Measurements from ENCODE around the gene C2orf49. TPM values are rescaled to one million over a fixed set of nuclear protein-coding genes. Genes with fewer than 3 reads are reported as not detected.

C2orf49 gene
- total RNA-seq: 13.0 TPM

DNA sequence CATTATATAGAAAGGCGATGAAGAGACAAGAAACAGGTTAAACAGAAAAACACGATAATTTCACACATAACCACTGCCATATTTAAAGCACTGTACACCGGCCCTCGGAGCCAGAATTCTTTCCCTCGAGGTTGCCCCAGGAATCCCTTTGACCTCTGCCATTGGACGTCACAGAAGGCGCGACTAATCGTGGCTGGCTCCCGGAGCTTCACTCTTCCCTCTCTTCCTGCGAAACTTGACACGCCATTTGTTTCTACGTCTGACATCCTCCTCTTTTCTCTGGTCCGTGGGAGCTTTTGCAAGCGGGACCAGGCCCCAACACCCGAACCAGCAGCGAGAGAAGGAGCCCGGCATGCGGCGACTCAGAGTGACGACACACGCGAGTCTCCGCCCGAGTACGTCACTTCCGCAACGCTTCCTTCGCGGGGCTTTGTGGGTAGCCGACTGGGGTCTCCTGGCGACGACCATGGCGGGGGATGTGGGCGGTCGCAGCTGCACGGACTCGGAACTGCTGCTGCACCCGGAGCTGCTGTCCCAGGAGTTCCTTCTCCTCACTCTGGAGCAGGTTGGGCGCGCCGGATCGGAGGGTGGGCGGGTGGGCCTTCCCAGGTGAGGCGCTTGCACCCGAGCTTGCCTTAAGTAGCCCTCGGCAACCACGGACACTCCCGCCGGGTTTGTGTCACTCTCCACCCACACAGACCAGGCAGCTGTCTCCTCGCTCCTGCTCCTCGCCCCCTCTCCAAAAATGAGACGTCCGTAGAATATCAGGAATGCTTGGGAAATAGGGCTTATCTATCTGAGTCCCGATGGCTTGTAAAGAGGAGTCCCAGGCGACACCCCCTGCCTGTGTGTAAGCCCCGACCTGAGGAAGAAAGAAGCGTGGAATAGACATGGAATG lies at the start of gene C2orf49:
C2orf49 (plus strand) TSS at position 419 of the 898 bp plus-strand sequence; CDS start at position 467, 48 bp downstream.
- no peaks in the 10 kb centered on the region for H3K27me3 ChIP-seq (ENCODE audit: control insufficient read depth in 3 of 3, insufficient read depth in 3 of 3, low read length in 3 of 3)
- H3K9ac ChIP-seq (ENCODE audit: low read depth in 1 of 3, low read length in 3 of 3): peak within 1 kb of the TSS; percentile 93 to 98 (median 98)
- no peaks in the 10 kb centered on the region for H3K9me3 ChIP-seq (ENCODE audit: control insufficient read depth in 3 of 3, low read length in 3 of 3)
- peaks cover 11 to 19% (median 16%) of the 10 kb centered on the region in 3 donors for H3K4me1 ChIP-seq (ENCODE audit: control insufficient read depth in 3 of 3, insufficient read depth in 3 of 3, low read length in 3 of 3)
- H3K36me3 ChIP-seq (ENCODE audit: control insufficient read depth in 3 of 3, insufficient read depth in 3 of 3, low read length in 3 of 3): peaks cover 8 to 21% (median 17%) of the 10 kb centered on the region in 3 donors
- H3K4me3 ChIP-seq (ENCODE audit: low read length in 3 of 3): peak within 1 kb of the TSS; percentile 92 to 97 (median 92)
- peak within 1 kb of the TSS; percentile 97 for H3K27ac ChIP-seq (ENCODE audit: low read depth, low read length)

DNA sequence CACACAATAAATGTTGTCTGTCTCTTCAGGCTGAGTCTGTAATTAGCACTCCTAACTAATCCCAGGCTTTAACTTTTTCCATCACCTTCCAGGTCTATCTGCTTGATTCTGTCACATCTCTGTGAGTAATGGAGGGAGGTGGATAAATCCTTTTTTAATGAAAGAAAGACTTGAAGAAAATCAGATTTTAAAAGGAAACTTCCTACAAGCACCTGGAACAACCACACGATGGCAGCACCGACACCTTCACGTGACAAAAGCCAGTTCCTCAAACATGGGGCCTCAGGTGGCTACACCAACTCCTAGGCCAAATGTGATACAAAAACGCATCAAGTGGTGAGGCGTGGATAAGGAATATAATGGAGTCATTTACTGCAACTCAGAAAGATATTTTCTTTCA lies 49.6 kb upstream of the C2orf49 start:
- no peaks in the 10 kb centered on the region for H3K9me3 ChIP-seq (ENCODE audit: control insufficient read depth in 3 of 3, low read length in 3 of 3)
- H3K36me3 ChIP-seq (ENCODE audit: control insufficient read depth in 3 of 3, insufficient read depth in 3 of 3, low read length in 3 of 3): peaks cover 14 to 36% (median 34%) of the 10 kb centered on the region in 3 donors

GRCh38 chr2:105288133-105288532 lies 49.2 kb upstream of the C2orf49 start:
- no peaks in the 10 kb centered on the region for H3K9me3 ChIP-seq (ENCODE audit: control insufficient read depth in 3 of 3, low read length in 3 of 3)
- H3K4me3 ChIP-seq (ENCODE audit: low read length in 3 of 3): no peak overlapping the region
- H3K4me1 ChIP-seq (ENCODE audit: control insufficient read depth in 3 of 3, insufficient read depth in 3 of 3, low read length in 3 of 3): no peaks in the 10 kb centered on the region
- H3K9ac ChIP-seq (ENCODE audit: low read depth in 1 of 3, low read length in 3 of 3): no peak overlapping the region
- no peaks in the 10 kb centered on the region for H3K27me3 ChIP-seq (ENCODE audit: control insufficient read depth in 3 of 3, insufficient read depth in 3 of 3, low read length in 3 of 3)
- H3K36me3 ChIP-seq (ENCODE audit: control insufficient read depth in 3 of 3, insufficient read depth in 3 of 3, low read length in 3 of 3): peaks cover 14 to 33% (median 33%) of the 10 kb centered on the region in 3 donors
- no peak overlapping the region for H3K27ac ChIP-seq (ENCODE audit: low read depth, low read length)

More for the DNA sequence above, 49.6 kb upstream of the C2orf49 start:
- no peaks in the 10 kb centered on the region for H3K4me1 ChIP-seq (ENCODE audit: control insufficient read depth in 3 of 3, insufficient read depth in 3 of 3, low read length in 3 of 3)
- H3K9ac ChIP-seq (ENCODE audit: low read depth in 1 of 3, low read length in 3 of 3): no peak overlapping the region
- H3K4me3 ChIP-seq (ENCODE audit: low read length in 3 of 3): no peak overlapping the region
- H3K27me3 ChIP-seq (ENCODE audit: control insufficient read depth in 3 of 3, insufficient read depth in 3 of 3, low read length in 3 of 3): no peaks in the 10 kb centered on the region
- no peak overlapping the region for H3K27ac ChIP-seq (ENCODE audit: low read depth, low read length)

DNA sequence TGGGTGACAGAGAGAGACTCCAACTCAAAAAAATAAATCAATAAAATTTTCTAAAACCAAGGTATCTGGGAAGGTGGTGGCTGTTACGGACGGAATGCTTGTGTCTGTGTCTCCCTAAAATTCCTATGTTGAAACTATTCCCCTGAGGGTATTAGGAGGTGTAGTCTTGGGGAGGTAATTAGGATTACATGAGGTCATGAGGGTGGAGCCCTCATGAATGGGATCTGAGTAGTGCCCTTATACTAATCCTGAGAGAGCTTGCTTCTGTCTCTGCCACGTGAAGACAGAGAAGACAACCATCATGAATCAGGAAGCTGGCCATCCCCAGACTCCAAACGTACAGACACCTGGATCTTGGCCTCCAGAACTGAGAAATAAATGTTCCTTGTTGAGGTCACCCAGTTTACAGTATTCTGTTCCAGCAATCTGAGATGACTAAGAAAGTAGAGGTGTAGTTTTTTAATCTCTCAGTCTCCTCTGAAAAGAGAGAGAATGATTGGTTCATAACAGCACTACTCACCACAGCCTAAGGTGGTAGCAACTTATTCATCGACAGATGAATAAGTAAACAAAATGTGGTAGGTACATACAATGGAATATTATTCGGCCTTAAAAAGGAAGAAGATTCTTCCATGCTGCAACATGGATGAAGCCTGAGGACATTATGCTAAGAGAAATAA lies 46.2 kb upstream of the C2orf49 start:
- H3K4me1 ChIP-seq (ENCODE audit: control insufficient read depth in 3 of 3, insufficient read depth in 3 of 3, low read length in 3 of 3): no peaks in the 10 kb centered on the region
- H3K4me3 ChIP-seq (ENCODE audit: low read length in 3 of 3): no peak overlapping the region
- H3K36me3 ChIP-seq (ENCODE audit: control insufficient read depth in 3 of 3, insufficient read depth in 3 of 3, low read length in 3 of 3): peaks cover 3 to 28% (median 24%) of the 10 kb centered on the region in 3 donors
- H3K9ac ChIP-seq (ENCODE audit: low read depth in 1 of 3, low read length in 3 of 3): no peak overlapping the region
- no peak overlapping the region for H3K27ac ChIP-seq (ENCODE audit: low read depth, low read length)
- H3K27me3 ChIP-seq (ENCODE audit: control insufficient read depth in 3 of 3, insufficient read depth in 3 of 3, low read length in 3 of 3): no peaks in the 10 kb centered on the region
- no peaks in the 10 kb centered on the region for H3K9me3 ChIP-seq (ENCODE audit: control insufficient read depth in 3 of 3, low read length in 3 of 3)

GRCh38 chr2:105291981-105292380 lies 45.4 kb upstream of the C2orf49 start:
- H3K27ac ChIP-seq (ENCODE audit: low read depth, low read length): no peak overlapping the region

DNA sequence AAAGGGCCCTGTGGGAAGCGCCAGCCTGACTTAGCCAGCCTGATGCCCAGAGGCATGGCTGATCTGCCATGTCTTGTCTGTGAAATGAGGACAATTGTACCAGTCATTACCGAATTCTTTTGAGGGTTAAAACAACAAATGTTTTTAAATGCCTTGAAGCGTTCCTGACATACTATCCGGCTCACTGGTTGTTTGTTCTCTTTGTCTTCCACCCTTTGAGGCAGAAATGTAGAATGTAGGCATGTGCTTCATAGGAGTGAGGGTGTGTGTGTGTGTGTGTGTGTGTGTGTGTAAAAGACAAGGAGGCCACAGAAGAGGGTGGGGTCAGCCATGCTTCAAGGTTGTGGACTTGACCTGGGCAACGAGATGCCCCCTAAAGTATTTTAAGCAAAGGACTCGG lies 43.3 kb upstream of the C2orf49 start:
- Histone ChIP-seq H3K4me3 (ENCODE audit: low read length in 3 of 3) (no peak overlapping the region), H3K36me3 (ENCODE audit: control insufficient read depth in 3 of 3, insufficient read depth in 3 of 3, low read length in 3 of 3) (peaks cover 14 to 43% (median 42%) of the 10 kb centered on the region in 3 donors), H3K27ac (ENCODE audit: low read depth, low read length) (no peak overlapping the region), H3K27me3 (ENCODE audit: control insufficient read depth in 3 of 3, insufficient read depth in 3 of 3, low read length in 3 of 3) (no peaks in the 10 kb centered on the region), H3K4me1 (ENCODE audit: control insufficient read depth in 3 of 3, insufficient read depth in 3 of 3, low read length in 3 of 3) (no peaks in the 10 kb centered on the region), H3K9ac (ENCODE audit: low read depth in 1 of 3, low read length in 3 of 3) (no peak overlapping the region), H3K9me3 (ENCODE audit: control insufficient read depth in 3 of 3, low read length in 3 of 3) (no peaks in the 10 kb centered on the region)

More at GRCh38 chr2:105291981-105292380, 45.4 kb upstream of the C2orf49 start:
- Histone ChIP-seq H3K4me3 (ENCODE audit: low read length in 3 of 3) (no peak overlapping the region), H3K9me3 (ENCODE audit: control insufficient read depth in 3 of 3, low read length in 3 of 3) (no peaks in the 10 kb centered on the region), H3K4me1 (ENCODE audit: control insufficient read depth in 3 of 3, insufficient read depth in 3 of 3, low read length in 3 of 3) (no peaks in the 10 kb centered on the region), H3K27me3 (ENCODE audit: control insufficient read depth in 3 of 3, insufficient read depth in 3 of 3, low read length in 3 of 3) (no peaks in the 10 kb centered on the region), H3K36me3 (ENCODE audit: control insufficient read depth in 3 of 3, insufficient read depth in 3 of 3, low read length in 3 of 3) (peaks cover 4 to 31% (median 28%) of the 10 kb centered on the region in 3 donors), H3K9ac (ENCODE audit: low read depth in 1 of 3, low read length in 3 of 3) (no peak overlapping the region)

- H3K27ac ChIP-seq (ENCODE audit: low read depth, low read length): no peak overlapping the region
- H3K9ac ChIP-seq (ENCODE audit: low read depth in 1 of 3, low read length in 3 of 3): no peak overlapping the region
- no peaks in the 10 kb centered on the region for H3K9me3 ChIP-seq (ENCODE audit: control insufficient read depth in 3 of 3, low read length in 3 of 3)
- no peaks in the 10 kb centered on the region for H3K27me3 ChIP-seq (ENCODE audit: control insufficient read depth in 3 of 3, insufficient read depth in 3 of 3, low read length in 3 of 3)
- H3K36me3 ChIP-seq (ENCODE audit: control insufficient read depth in 3 of 3, insufficient read depth in 3 of 3, low read length in 3 of 3): peaks cover 14 to 43% (median 42%) of the 10 kb centered on the region in 3 donors
- H3K4me3 ChIP-seq (ENCODE audit: low read length in 3 of 3): no peak overlapping the region
- no peaks in the 10 kb centered on the region for H3K4me1 ChIP-seq (ENCODE audit: control insufficient read depth in 3 of 3, insufficient read depth in 3 of 3, low read length in 3 of 3)
These were observed 42.4 kb upstream of the C2orf49 start for GRCh38 chr2:105294844-105295481.

DNA sequence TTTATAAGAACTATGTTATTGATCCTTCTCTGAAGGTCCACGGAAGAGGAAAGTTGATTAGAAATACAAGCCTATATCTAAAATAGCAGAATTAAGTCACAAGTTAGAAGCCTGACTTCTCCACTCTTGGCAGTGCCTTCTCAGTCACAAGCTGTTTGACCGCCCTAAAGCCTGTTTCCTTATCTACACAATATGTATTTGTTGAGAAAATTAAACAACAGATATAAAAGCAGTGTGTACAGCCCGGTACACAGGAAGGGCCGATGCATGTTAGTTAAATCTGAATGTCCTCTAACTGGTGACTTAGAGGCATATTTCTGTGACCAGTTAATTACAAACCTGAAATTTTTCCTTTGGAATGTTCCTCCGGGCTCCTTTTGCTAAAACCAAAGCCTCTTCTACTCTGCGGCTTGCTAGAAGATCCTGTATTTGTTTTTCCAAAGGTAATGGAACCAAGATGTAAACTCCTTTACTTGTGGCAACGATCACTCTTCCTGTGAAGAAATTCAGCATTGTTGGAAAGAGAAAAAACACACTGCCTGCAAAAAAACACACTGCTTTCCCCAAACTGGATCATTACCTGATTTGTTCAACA lies 41.2 kb upstream of the C2orf49 start:
- no peaks in the 10 kb centered on the region for H3K4me1 ChIP-seq (ENCODE audit: control insufficient read depth in 3 of 3, insufficient read depth in 3 of 3, low read length in 3 of 3)
- H3K27me3 ChIP-seq (ENCODE audit: control insufficient read depth in 3 of 3, insufficient read depth in 3 of 3, low read length in 3 of 3): no peaks in the 10 kb centered on the region
- H3K4me3 ChIP-seq (ENCODE audit: low read length in 3 of 3): no peak overlapping the region
- no peak overlapping the region for H3K9ac ChIP-seq (ENCODE audit: low read depth in 1 of 3, low read length in 3 of 3)
- H3K27ac ChIP-seq (ENCODE audit: low read depth, low read length): no peak overlapping the region
- no peaks in the 10 kb centered on the region for H3K9me3 ChIP-seq (ENCODE audit: control insufficient read depth in 3 of 3, low read length in 3 of 3)
- peaks cover 14 to 40% (median 38%) of the 10 kb centered on the region in 3 donors for H3K36me3 ChIP-seq (ENCODE audit: control insufficient read depth in 3 of 3, insufficient read depth in 3 of 3, low read length in 3 of 3)

GRCh38 chr2:105297216-105297615 lies 40.1 kb upstream of the C2orf49 start:
- H3K9me3 ChIP-seq (ENCODE audit: control insufficient read depth in 3 of 3, low read length in 3 of 3): no peaks in the 10 kb centered on the region
- no peak overlapping the region for H3K4me3 ChIP-seq (ENCODE audit: low read length in 3 of 3)
- no peaks in the 10 kb centered on the region for H3K27me3 ChIP-seq (ENCODE audit: control insufficient read depth in 3 of 3, insufficient read depth in 3 of 3, low read length in 3 of 3)
- H3K27ac ChIP-seq (ENCODE audit: low read depth, low read length): no peak overlapping the region
- no peak overlapping the region for H3K9ac ChIP-seq (ENCODE audit: low read depth in 1 of 3, low read length in 3 of 3)
- peaks cover 14 to 35% (median 32%) of the 10 kb centered on the region in 3 donors for H3K36me3 ChIP-seq (ENCODE audit: control insufficient read depth in 3 of 3, insufficient read depth in 3 of 3, low read length in 3 of 3)
- H3K4me1 ChIP-seq (ENCODE audit: control insufficient read depth in 3 of 3, insufficient read depth in 3 of 3, low read length in 3 of 3): no peaks in the 10 kb centered on the region
